GM21737 (cell line): ENCODE data around the gene ZNF74.
"Not testable (repeated sequence)": the region's sequence is repeated elsewhere in the genome, so short reads cannot be mapped to it uniquely, and the experiment has no call there.

ENCODE experiments used
- ATAC-seq: cut with Tn5 transposase; IDR thresholded peaks from one replicate; pipeline ENCODE4 v1.9.1; 2021; ENCODE audit warnings: mild to moderate bottlenecking, moderate library complexity; ENCODE audit not compliant: unreplicated experiment

The ZNF74 gene

DNA sequence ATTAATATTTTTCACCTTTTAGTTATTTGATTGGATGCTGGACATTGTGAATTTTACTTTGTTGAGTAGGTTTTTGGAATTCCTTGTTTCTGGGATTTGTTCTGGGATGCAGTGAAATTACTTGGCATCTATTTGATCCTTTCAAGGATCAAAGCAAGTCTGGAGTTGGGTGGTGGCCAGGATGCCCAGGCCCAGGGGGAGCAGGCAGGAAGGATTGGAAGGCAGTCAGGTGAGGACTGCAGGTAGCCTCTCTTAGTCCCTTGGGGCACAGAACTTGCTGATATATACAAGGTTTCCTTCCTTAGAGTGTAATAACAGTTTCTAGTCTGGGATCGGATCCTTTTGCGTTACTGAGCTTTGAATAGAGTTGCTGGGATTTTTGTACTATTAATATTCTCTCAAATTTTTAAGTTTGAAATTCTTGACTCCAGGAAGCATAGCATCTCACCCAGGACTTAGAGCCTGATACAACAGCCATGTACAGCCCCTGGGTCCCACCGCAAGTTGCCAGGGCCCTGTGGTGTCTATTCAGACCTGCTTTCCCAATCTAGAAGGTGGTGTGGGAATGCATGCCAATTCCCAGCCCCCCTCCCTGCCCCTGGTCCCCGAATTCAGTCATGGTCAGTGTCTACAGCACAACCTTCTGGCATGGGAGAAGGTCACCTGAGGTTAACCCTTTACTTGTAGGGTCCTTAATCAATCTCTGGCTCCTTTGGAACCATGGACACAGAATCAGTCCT is 6.1 kb downstream of the ZNF74 start:
- ATAC-seq: no peak

DNA sequence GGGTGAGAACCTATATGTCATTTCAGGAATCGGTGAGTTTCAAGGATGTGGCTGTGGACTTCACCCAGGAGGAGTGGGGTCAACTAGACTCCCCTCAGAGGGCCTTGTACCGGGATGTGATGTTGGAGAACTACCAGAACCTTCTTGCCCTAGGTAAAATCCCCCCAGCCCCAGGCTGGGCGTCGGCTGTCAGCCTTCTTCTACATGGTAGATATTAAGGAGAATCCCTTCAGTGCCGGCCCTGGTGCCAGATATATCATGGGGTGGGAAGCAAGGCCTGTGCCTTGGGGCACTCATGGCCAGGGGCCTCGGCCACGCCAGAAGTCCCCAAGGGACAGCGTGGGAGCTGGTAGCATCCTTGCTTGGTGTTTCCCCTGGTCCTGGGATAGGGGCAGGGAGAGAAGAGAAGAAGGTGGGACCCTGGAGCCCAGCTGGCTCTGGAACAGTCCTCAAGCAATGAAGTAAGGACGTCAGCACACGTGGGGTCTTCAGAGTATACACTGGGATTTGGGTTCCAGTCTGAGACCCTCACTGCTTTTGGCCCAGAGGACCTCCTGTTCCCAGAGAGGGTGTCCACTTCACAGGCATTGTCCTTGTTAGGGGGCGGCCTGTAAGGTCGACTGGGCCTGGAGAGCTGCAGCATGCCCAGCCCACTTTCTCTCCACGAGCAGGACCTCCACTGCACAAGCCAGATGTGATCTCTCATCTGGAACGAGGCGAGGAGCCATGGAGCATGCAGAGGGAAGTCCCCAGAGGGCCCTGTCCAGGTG is 6.8 kb downstream of the ZNF74 start:
- no peak for ATAC-seq

DNA sequence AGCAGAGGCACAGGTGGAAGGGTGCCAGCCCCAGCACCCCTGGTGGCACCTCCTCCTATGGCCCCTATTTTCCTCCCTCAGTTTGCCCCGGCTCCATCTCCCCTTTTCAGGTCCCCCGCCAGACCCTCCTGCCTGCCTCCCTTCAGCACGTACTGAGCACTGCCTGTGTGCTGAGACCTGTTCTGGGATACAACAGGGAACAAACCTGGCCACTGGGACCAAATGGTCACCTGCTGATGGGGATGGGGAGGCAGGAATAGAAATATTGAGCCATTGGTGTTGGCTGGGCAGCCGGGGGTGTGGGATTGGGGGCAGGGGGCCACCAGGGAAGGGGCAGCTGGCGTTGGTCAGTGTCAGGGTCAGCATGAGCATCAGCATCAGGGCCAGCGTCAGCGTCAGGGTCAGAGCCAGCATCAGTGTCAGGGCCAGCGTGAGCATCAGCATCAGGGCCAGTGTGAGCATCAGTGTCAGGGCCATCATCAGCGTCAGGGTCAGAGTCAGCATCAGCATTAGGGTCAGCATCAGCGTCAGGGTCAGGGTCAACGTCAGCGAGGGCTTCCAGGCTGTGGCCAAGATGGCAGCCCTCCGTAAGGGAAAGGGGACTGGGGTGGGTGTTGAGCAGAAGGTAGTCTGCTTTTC is 7.5 kb downstream of the ZNF74 start:
- no peak for ATAC-seq

DNA sequence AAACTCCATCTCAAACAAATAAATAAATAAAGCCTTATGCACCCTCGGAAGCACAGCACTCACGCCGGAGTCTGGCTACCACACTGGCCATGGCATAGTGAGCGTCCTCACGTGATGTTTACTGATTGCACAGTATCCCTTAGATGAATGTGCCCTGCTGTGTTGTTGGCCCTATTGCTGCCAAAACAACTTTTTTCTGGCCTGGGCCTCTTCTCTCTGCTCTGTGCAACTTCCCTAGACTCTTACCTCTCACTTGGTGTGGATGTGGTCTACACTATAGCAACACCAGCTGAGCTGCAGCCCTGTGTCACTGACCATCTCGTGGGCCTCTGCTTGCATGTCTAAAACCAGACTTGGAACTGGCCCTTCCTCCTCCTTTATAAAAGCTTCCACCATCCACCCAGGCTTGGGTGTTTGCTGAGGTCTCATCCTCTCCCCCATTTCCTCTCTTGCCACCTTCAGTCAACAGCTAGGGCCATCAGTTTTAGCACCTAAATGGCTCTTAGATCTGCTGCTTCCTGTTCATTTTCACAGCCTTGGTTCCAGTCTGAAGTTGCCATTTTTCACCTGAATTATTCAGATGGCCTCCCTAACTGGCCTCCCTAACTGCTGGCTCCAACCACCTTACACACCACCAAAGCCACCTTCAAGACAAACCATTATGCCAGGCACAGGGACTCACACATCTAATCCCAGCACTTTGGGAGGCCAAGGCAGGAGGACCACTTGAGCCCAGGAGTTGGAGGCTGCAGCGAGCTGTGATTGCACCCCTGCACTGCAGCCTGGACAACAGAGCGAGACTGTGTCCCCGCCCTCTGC is 9.2 kb downstream of the ZNF74 start:
- no peak for ATAC-seq

DNA sequence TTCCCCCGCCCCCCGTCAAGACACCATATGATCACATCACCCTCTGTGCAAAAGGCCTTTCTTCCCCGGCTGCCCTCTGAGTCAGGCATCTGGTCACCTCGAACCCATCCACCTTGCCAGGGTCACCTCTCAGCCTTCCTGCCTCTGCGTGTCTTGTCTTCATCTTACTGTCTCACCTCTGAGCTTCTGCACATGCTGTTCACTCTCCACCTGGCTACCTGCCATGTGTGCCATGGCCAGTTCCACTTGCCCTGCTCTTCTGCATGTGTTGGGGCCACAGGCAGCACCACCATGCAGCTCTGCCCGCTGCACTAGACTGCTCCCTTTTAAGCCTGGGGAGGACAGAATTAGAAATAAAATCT is 9.8 kb downstream of the ZNF74 start:
- ATAC-seq: no peak

DNA sequence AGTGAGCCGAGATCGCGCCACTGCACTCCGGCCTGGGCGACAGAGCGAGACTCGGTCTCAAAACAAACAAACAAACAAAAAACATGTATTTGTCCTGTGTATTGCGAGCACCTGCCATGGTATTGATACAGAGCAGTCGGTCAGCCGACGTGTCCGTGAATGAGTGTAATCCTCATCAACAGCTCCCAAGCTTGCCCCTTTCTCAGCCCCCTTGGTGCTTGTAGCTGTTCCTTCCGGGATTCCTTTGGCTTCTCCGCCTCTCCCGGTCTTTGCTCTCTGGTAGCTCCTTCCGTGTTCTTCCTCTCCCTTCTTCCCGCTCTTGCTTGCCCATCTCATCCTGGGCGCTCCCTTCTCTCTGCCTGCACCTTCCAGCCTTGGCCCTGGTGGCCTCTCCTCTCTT is 10.9 kb downstream of the ZNF74 start:
- no peak for ATAC-seq

DNA sequence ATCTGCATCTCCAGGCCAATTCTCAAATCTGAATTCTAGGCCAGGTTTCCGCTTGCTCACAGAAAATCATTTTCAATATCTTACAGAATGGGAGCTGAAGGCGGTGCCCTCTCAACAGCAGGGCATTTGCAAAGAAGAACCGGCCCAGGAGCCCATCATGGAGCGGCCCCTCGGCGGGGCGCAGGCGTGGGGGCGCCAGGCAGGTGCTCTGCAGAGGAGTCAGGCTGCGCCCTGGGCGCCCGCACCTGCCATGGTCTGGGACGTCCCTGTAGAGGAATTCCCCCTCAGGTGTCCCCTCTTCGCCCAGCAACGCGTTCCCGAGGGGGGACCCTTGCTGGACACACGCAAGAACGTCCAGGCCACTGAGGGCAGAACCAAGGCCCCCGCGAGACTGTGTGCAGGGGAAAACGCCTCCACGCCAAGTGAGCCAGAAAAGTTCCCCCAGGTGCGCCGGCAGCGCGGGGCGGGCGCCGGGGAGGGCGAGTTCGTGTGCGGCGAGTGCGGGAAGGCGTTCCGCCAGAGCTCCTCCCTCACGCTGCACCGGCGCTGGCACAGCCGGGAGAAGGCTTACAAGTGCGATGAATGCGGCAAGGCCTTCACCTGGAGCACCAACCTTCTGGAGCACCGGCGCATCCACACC is 11.5 kb downstream of the ZNF74 start:
- ATAC-seq: no peak

DNA sequence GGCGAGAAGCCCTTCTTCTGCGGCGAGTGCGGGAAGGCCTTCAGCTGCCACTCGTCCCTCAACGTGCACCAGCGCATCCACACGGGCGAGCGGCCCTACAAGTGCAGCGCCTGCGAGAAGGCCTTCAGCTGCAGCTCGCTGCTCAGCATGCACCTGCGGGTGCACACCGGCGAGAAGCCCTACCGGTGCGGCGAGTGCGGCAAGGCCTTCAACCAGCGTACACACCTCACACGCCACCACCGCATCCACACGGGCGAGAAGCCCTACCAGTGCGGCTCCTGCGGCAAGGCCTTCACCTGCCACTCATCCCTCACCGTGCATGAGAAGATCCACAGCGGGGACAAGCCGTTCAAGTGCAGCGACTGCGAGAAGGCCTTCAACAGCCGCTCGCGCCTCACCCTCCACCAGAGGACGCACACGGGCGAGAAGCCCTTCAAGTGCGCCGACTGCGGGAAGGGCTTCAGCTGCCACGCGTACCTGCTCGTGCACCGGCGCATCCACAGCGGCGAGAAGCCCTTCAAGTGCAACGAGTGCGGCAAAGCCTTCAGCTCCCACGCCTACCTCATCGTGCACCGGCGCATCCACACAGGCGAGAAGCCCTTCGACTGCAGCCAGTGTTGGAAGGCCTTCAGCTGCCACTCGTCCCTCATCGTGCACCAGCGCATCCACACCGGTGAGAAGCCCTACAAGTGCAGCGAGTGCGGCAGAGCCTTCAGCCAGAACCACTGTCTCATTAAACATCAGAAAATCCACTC is 12.2 kb downstream of the ZNF74 start:
- no peak for ATAC-seq

DNA sequence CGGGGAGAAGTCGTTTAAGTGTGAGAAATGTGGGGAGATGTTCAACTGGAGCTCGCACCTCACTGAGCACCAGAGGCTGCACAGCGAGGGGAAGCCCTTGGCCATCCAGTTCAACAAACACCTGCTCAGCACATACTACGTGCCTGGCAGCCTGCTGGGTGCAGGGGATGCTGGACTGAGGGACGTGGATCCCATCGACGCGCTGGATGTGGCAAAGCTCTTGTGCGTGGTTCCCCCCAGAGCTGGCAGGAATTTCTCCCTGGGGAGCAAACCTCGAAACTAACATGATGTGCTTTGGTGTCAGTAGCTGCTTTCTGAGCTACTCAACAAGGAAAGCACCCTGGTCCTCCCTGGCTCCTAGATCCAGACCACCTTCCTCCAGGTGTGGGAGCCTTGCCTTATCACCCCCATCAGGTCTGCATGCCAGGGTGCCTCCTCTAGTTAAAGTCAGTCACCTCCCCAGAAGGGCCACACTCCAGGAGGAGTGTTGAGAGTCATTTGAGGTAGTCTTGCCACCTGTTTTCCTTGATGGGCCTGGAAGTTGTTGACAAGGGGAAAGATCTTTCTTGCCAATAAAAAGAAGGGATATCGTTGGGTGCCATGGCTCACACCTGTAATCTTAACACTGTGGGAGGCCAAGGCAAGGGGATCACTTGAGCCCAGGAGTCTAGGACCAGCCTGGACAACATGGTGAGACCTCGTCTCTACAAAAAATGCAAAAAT is 12.9 kb downstream of the ZNF74 start:
- no peak for ATAC-seq

DNA sequence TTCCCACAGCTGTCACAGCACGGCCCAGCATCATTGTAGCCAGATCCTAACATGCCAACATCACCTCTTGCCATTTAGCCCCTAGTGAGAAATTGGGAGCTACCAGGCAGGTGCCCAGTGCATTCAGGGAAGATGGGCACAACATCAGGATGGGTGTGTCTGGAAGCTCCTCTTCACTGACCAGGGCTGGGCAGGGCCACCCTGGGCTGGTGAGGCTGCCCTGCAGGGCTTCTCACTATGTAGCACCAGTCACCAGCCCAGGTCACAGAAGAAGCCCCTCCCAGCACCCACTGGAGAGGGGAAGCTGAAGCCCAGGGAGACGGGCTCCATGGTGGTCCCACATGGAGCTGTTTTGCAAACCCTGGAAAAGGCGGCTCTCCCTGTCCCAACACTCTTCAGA is 13.9 kb downstream of the ZNF74 start:
- no peak for ATAC-seq

DNA sequence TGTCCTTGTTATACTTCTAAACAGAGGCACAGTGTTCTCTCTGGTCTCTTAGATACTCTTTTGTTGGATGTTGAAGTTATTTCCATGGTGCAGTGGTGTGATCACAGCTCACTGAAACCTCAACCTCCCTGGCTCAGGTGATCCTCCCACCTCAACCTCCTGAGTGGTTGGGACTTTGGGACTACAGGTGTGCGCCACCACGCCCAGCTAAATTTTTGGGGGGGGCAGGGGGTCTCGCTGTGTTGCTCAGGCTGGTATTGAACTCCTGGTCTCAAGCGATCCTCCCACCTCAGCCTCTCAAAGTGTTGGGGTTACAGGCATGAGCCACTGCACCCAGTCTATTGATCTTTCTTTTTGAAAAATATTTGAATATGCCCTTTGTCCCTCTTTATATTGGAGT is 14.9 kb downstream of the ZNF74 start:
- no peak for ATAC-seq

DNA sequence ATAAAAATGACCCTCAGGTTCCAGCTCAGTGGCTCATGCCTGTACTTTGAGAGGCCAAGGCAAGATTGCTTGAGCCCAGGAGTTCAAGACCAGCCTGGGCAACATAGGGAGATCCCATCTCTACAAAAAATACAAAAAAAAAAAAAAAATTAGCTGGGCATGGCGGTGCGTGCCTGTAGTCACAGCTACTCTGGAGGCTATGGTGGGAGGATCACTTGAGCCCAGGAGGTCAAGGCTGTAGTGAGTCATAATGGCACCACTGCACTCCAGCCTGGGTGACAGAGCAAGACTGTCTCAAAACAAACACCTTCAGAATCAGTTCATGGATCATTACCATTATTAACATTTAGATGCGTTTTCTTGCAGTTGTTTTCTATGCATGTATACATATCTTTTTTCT is 15.4 kb downstream of the ZNF74 start:
- not testable (repeated sequence) for ATAC-seq

DNA sequence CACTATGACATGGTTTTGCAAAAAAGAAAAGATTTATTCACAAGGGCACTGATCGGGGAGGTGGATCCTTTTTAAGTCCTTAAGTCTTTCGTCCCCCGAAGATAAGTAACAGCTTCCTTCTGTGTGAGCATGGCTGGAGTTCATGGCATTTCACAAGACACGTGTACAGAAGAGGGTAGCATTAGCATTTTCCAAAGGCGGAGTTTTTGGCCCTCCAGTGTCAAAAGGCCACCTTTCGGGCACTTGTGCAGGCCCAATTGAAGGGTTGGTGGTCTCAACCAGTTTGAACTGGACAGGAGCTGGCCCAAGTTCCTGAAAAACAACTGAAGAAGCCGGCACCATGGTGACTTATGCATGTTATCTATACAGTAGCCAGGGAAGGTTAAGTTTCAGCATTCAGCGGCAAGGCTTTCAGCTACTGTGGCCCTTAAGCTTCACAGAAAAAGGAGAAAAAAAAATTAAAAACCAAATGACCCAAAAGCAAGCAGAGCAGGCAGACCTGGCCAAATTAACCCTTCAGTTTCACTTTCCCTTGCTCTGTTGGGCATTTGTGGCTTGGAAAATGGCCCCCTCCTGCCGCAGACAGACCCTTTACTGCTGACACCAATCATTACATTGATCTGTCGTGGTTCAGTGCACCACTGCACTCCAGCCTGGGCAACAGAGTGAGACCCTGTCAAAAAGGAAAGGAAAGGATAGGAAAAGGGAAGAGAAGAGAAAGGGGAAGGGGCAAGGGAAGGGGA is 18.7 kb downstream of the ZNF74 start:
- ATAC-seq: no peak

DNA sequence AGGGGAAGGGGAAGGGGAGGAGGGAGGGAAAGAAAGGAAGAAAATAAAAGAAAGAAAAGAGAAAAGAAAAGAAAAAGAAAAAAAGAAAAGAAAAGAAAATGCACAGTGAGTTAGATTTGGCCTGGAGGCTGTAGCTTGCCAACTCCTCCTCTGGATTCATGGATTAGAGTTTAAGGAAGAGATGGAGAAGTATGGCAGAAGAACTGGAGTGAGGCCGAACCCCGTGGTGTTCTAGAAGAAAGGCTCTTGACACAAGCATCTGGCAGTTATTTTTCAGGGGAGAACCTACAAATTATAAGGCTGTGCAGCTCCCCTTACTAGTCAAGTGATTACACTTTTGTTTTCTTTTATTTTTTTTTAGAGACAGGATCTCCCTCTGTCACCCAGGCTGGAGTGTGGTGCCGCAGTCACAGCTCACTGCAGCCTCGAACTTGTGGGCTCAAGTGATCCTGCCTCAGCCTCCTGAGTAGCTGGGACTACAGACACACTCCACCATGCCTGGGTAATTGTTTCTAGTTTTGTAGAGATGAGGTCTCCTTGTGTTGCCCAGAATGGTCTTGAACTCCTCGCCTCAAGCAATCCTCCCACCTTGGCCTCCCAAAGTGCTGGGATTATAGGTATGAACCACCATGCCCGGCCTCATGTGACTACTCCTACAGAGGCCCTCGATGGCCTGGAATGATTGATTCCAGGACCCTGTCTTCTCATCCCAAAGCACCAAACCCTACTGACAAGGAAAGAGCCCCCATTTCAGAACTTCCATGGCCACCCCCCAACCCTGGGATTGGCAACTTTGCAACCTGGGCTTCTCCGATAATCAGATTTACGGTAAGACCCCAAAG is 19.5 kb downstream of the ZNF74 start:
- ATAC-seq: no peak

DNA sequence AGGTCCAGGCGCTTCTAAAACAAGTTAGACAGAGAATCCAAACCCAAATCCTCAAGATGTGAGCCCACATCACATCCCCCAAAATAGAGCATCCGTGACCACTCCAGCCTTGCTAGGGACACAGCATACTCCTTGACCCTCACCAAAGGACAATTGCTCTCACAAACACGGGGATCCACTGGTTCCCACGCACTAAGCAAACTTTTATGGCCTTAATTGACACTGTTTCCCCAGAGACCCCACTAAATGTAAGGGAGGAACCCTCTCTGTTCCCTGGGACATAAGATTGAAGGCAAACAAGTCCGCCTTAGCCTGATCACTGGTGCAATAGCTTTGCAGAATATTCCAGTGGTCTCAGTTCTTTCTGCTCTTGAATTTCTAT is 20.1 kb downstream of the ZNF74 start:
- no peak for ATAC-seq

DNA sequence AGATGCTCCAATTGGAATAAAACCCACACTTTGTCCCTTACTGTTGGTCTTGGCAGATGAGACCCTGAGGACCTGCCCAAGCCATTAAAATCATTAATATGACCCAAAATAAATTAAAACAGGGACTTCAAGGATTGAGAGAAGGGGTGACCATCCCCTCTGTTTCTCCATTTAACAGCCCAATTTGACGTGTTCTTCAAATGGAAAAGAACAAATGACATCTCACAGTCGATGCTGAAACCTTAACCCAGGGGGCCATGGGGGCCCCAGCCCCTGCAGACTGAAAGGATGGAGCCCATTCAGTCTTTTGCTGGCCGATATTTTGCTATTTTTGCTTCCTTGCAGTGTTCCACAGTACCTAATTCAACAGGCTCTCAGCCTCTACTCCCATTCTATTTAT is 20.5 kb downstream of the ZNF74 start:
- ATAC-seq: no peak

DNA sequence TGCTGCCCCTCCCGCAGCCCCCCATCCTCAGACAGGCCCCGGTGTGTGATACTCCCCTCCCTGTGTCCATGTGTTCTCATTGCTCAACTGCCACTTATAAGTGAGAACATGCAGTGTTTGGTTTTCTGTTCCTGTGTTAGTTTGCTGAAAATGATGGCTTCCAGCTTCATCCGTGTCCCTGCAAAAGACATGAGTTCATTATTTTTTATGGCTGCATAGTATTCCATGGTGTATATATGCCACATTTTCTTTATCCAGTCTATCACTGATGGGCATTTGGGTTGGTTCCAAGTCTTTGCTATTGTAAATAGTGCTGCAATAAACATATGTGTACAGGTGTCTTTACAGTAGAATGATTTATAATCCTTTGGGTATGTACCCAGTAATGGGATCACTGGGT is 21.3 kb downstream of the ZNF74 start:
- ATAC-seq: not testable (repeated sequence)

DNA sequence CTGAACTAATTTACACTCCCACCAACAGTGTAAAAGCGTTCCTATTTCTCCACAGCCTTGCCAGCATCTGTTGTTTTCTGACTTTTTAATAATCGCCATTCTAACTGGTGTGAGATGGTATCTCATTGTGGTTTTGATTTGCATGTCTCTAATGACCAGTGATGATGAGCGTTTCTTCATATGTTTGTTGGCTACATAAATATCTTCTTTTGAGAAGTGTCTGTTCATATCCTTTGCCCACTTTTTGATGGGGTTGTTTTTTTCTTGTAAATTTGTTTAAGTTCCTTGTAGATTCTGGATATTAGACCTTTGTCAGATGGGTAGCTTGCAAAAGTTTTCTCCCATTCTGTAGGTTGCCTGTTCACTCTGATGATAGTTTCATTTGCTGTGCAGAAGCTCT is 21.7 kb downstream of the ZNF74 start:
- ATAC-seq: not testable (repeated sequence)
